Urothelium cell line (cell line): ENCODE results near the gene ANKRD40.
"Not testable (repeated sequence)": the region's sequence is repeated elsewhere in the genome, so short reads cannot be mapped to it uniquely, and the experiment has no call there.

Source experiments
- DNase-seq: peaks from one replicate; pipeline ENCODE4 v3.0.0; 2011; ENCODE audit warnings: low spot score, mixed read lengths
- FAIRE-seq: peaks from 2 replicates; lab custom pipeline; 2011; peaks lifted over from hg19 to GRCh38; lab: Jason Lieb, UNC

The ANKRD40 gene

DNA sequence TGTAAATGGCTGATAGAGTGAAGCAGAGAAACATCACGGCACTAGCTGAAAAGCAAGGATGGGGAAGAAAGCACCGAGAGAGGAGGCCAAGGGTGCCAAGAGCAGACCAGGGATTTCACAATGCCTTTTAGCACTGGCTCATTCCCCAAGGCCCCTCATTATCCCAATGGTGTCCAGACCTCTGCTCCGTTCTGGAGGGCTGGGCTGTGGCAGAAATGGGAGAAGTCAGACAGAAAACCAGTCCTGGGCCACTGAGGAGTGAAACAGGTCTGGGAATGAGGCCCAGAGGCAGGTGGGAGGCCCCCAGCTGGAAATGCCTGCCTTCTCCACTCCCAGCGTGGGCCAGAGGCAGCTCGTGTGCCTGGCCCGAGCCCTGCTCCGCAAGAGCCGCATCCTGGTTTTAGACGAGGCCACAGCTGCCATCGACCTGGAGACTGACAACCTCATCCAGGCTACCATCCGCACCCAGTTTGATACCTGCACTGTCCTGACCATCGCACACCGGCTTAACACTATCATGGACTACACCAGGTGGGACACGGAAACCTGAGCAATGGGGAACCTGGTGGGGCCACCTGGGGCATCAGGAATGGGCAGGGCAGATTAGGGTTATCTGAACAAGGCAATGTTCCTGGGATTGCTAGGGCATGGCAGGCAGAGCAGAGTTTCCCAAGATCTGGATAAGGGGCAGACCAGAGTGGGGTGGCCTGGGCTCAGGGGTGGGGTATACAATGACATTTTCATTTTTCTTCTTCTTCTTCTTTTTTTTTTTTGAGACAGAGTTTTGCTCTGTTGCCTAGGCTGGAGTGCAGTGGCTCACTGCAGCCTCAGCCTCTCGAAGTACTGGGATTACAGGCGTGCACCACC is 20.3 kb downstream of the ANKRD40 start:
- FAIRE-seq = no peak
- no peak for DNase-seq

DNA sequence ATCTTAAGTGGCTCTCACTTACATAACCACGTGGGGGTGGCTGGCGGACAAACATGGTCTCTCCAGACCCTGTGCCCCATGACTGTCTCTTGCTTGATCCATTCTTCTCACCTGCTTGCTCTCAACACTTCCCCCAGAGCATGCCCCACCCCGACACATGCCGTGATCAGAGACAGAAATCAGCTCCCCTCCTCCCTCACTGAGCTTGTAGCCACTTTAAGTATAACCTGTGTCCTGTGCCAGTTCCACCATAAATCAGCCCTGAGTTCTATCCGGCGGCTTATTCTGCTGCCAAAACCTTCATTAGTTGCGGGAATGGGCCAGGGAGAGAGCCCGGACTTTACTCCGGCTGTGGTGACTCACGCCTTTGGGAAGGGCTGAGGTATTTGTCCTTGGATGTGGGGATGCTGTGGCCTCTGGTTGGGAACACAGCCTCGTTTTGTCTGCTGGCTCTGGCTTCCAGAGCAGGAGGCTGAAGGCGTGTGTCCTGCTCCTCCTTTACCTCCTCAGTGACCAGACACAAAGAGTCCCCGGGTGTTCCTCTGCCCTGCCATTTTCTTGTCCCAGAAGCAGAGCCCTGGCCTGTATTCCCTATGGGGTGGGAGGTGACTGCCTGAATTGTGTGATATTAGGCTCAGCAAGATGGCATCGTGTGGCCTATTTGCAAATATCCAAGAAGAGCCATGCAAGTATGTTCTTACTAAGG is 21.1 kb downstream of the ANKRD40 start:
- FAIRE-seq (peak; percentile 46), DNase-seq (peak; percentile 89)

GRCh38 chr17:50685691-50686493 is 21.8 kb downstream of the ANKRD40 start:
- DNase-seq (no peak), FAIRE-seq (no peak)

DNA sequence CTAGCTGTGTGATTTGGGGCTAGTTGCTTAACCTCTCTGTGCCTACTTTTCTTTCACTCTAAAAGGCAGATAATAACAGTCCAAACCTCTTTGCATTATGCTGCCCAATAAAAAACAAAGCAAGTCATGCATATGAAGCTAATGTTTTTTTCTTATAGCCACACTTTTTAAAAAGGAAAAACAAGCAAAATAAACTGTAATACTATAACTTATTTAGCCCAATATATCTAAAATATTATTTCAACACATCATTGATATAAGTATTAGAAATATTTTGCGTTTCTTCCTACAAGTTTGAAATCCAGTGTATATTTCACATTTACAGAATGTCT is 22.4 kb downstream of the ANKRD40 start:
- FAIRE-seq (no peak), DNase-seq (no peak)

- no peak for DNase-seq
- no peak for FAIRE-seq
Observed at GRCh38 chr17:50684612-50685333, 22.9 kb downstream of the ANKRD40 start.

- FAIRE-seq (no peak), DNase-seq (no peak)
Observed at GRCh38 chr17:50684288-50684611, 23.5 kb downstream of the ANKRD40 start.

DNA sequence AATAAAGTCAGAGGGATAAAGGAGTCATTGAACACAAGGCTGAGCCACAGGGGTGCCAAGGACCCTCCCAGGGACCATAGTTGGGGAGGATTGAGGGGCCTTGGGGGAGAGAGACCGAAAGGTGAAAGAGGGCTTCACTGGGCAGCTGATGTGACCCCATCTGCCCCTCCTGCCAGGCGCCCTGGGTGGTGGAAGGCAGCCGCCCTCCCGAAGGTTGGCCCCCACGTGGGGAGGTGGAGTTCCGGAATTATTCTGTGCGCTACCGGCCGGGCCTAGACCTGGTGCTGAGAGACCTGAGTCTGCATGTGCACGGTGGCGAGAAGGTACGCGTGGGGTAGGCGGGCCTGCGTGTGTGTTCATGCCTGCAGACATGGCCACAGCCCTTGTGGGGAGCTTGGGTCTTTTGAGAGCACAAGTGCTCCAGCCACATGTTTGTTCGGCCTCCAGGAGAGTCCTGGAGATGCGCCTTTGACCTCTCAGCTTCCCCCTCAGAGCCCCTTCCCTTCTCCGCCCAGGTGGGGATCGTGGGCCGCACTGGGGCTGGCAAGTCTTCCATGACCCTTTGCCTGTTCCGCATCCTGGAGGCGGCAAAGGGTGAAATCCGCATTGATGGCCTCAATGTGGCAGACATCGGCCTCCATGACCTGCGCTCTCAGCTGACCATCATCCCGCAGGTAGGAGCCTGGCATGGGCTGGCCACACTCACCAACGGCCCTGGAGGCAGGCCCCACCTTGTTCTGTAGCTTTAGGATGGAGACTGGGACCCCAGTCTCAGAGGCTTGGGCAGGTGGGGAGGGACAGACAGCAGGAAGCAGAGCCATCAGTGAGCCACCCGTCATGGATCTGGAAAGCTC is 24.1 kb downstream of the ANKRD40 start:
- DNase-seq (no peak), FAIRE-seq (no peak)

- no peak for FAIRE-seq
Observed at GRCh38 chr17:50682938-50683337, 24.8 kb downstream of the ANKRD40 start.

DNA sequence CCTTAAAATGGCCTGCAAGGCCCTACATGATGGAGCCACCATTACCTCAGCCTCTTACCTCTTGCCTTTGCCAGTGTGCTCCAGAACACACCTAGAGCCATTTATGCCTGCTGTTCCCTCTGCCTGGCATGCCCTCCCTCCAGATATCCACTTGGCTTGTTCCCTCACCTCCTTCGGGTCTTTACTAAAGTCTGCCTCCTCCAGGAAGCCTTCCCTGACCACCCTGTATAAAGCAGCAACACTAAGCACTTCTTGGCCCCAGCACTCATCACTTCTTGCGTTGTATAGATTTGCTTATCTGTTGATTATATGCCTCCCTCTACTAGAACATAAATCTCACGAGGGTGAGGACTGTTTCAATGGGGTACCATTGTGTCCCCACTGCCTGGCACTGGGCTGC is 25.3 kb downstream of the ANKRD40 start:
- no peak for DNase-seq
- FAIRE-seq = no peak

More at GRCh38 chr17:50682938-50683337, 24.8 kb downstream of the ANKRD40 start:
- no peak for DNase-seq

DNA sequence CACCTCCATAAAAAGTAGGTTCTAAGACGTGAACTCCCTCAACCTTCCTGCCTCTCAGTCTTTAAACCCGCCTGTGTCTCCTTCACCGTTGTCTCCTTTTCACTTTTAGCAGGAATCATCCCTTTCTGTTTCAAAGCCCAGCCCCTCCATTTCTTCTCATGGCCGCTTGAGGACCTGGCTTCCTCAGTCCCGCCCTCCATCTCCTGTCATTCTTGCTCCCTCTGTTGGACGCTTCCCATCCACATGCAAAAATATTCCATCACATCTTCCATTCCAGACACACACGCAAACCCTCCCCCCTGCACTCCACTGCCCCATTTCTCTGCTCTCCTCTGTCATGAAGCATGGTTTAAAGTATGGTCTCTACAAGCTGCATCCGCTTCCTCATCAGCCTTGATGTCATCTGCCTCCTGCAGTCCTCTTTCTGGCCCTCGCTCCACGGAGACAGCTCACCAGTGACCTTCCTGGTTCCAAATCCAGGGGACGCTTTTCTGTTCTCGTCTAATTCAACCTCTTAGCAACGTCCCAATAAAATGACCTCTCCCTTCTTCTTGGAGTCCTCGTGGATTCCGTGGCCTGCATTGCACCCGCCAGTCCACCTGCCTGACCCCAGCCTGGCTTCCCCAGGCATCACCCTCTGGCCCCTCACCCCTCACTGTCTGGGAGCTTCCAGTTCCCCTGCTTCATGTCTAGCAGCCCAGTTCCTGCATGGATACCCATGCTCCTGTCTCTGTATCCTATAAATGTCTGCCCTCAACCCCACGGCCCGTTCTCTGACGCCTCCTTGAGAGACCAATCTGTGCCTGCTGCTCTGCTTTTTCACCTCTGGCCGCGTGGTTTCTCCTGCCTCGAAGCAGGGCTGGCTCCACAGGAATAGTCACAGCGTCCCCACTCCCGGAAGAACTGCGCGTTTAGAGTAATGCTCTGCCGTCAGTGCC is 26.2 kb downstream of the ANKRD40 start:
- DNase-seq = peak; percentile 62
- FAIRE-seq = no peak

DNA sequence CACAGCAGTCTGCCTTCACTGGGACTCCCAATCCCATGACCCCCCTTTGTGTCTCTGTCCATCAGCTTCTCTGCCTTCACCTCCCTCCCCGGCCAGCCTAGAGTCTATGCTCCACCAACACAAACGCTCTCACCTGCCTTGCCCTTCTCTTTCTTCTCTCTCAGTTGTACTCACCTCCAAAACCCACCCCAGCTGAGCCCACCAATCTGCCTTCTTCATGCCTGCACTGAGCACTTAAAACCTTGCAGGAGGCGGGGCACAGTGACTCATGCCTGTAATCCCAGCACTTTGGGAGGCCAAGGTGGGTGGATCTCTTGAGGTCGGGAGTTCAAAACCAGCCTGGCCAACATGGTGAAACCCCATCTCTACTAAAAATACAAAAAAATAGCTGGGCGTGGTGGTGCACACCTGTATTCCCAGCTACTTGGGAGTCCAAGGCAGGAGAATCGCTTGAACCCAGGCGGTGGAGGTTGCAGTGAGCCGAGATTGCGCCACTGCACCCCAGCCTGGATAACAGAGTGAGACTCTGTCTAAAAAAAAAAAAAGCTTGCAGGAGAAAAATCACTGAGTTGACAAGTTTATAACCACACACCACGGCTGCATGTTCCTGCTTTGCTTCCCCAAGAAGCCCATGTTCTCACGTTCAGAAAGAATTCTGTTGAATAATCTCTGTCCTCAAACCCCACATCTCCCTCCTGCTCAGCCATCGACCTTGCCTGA is 27.0 kb downstream of the ANKRD40 start:
- FAIRE-seq, DNase-seq: not testable (repeated sequence)

GRCh38 chr17:50680126-50680525 is 27.6 kb downstream of the ANKRD40 start:
- DNase-seq = no peak
- no peak for FAIRE-seq

DNA sequence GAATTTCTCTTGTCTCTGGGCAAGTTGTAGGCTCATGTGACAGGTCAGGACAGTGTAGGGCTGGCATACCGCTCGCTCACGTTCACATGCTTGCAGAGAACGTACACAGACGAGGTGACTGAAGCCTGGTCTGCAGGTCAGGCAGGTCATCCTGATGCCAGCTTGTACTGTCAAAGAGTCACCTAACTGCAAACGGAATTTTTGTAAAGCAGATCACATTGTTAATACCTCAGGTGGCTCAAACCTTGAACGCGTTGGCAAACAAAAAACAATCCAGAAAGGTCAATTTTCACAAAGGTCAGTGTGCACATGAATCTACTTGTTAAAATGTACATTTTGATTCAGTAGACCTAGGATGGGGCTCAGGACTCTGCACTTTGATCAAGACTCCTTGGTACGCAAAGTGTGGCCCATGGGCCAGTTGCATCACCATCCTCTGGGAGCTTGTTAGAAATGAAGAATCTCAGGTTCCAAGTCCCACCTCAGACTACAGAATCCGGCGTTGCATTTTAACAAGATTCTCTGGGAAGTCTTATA is 28.6 kb downstream of the ANKRD40 start:
- FAIRE-seq = no peak

GRCh38 chr17:50677851-50678375 is 29.8 kb downstream of the ANKRD40 start:
- no peak for FAIRE-seq

More for the DNA sequence above, 28.6 kb downstream of the ANKRD40 start:
- no peak for DNase-seq

DNA sequence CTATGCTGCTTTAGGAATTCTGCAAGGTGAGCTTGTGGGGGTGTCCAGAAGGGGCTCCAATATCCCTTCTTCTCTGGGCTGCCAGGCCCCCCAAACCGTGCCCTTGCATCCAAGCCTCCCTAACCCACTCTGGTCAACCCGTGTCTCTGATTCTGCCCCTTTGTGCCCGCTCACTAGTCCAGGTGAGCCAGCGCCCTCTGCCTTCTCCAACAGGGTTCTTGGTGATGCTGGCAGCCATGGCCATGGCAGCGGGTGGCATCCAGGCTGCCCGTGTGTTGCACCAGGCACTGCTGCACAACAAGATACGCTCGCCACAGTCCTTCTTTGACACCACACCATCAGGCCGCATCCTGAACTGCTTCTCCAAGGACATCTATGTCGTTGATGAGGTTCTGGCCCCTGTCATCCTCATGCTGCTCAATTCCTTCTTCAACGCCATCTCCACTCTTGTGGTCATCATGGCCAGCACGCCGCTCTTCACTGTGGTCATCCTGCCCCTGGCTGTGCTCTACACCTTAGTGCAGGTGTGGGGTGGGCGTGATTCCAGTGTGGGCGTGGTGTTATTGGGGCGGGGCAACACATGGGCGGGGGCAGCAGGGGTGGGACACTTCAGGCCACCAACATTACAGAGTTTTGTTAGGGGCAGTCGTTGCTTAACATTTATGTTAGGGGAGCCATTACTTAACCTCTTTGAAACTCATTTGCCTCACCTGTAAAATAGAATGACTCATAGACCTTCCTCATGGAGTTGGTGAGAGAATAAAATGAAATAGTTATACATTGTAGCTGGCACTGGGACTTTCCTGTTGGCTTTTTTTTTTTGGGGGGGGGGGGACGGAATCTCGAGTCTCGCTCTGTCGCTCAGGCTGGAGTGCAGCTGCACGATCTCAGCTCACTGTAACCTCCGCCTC is 31.4 kb downstream of the ANKRD40 start:
- DNase-seq = no peak
- peak; percentile 88 for FAIRE-seq

More at GRCh38 chr17:50677851-50678375, 29.8 kb downstream of the ANKRD40 start:
- no peak for DNase-seq

DNA sequence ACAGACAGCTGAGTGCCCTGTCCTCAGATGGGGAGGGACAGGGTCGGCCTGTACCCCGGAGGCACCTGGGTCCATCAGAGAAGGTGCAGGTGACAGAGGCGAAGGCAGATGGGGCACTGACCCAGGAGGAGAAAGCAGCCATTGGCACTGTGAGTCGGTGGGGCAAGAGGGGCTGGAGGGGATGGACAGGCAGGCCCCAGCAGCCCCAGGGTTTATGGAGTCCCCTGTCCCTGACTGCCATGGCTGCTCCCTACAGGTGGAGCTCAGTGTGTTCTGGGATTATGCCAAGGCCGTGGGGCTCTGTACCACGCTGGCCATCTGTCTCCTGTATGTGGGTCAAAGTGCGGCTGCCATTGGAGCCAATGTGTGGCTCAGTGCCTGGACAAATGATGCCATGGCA is 32.1 kb downstream of the ANKRD40 start:
- no peak for DNase-seq
- FAIRE-seq = no peak

GRCh38 chr17:50675190-50675589 is 32.5 kb downstream of the ANKRD40 start:
- no peak for FAIRE-seq

More at GRCh38 chr17:50675190-50675589, 32.5 kb downstream of the ANKRD40 start:
- no peak for DNase-seq
